HG02571 (cell line): ENCODE results near the gene HRH3.

Experiments used
- ATAC-seq: cut with Tn5 transposase; IDR thresholded peaks from one replicate; pipeline ENCODE4 v1.9.1; 2021; ENCODE audit warnings: mild to moderate bottlenecking, moderate library complexity; ENCODE audit not compliant: unreplicated experiment

Gene HRH3

GRCh38 chr20:62201173-62202082, 18.6 kb downstream of the HRH3 start:
- no peak for ATAC-seq

GRCh38 chr20:62200491-62201172, 19.4 kb downstream of the HRH3 start:
- no peak for ATAC-seq

DNA sequence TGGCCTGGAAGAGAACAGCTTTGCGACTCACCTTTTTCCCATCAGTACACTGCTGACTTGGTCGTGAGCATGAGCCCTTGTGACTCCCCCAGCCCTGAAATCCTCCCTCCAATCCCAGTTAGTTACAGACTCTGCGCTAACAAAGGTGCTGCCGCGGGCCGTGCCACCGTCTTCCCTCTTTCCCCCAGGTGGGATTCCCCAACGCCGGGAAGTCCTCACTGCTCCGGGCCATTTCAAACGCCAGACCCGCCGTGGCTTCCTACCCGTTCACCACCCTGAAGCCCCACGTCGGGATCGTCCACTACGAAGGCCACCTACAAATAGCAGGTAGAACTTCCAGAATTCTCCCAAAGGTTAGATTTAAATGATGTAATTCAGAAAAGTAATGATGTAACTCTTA, 21.1 kb downstream of the HRH3 start:
- no peak for ATAC-seq

- no peak for ATAC-seq
These were observed 21.6 kb downstream of the HRH3 start for GRCh38 chr20:62198496-62198895.

GRCh38 chr20:62197801-62198200, 22.3 kb downstream of the HRH3 start:
- no peak for ATAC-seq

DNA sequence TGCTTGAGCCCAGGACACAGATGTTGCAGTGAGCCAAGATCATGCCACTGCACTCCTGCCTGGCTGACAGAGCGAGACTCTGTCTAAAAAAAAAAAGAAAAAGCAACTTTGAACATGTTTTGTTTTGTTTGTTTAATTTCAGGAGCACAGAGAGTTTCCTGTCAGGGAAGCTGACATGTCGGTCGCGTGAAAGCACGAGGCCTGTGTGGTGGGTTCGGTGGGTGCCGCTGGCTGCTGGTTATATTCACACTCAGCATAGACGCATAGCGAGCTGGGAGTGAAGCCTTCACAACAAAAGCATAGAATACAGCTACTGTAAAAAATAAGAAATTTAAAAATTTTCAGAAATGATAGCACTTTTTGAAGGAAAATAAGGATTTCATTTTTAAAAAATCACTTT, 22.8 kb downstream of the HRH3 start:
- no peak for ATAC-seq

- ATAC-seq = no peak
These were observed 23.8 kb downstream of the HRH3 start for GRCh38 chr20:62196286-62196685.

DNA sequence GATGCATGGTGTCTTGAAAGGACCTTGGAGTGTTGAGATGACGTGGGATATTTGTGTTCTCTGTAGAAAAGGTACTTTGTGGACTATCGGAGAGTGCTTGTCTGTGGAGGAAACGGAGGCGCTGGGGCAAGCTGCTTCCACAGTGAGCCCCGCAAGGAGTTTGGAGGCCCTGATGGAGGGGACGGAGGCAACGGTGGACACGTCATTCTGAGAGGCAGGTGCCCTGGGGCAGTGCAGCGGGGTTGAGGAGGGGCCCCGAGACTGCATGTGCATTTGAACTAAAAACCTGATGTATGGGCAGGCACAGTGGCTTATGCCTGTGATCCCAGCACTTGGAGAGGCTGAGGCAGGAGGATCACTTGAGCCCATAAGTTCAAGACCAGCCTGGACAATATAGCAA, 24.3 kb downstream of the HRH3 start:
- ATAC-seq = no peak

GRCh38 chr20:62195075-62195405, 25.0 kb downstream of the HRH3 start:
- ATAC-seq = no peak

DNA sequence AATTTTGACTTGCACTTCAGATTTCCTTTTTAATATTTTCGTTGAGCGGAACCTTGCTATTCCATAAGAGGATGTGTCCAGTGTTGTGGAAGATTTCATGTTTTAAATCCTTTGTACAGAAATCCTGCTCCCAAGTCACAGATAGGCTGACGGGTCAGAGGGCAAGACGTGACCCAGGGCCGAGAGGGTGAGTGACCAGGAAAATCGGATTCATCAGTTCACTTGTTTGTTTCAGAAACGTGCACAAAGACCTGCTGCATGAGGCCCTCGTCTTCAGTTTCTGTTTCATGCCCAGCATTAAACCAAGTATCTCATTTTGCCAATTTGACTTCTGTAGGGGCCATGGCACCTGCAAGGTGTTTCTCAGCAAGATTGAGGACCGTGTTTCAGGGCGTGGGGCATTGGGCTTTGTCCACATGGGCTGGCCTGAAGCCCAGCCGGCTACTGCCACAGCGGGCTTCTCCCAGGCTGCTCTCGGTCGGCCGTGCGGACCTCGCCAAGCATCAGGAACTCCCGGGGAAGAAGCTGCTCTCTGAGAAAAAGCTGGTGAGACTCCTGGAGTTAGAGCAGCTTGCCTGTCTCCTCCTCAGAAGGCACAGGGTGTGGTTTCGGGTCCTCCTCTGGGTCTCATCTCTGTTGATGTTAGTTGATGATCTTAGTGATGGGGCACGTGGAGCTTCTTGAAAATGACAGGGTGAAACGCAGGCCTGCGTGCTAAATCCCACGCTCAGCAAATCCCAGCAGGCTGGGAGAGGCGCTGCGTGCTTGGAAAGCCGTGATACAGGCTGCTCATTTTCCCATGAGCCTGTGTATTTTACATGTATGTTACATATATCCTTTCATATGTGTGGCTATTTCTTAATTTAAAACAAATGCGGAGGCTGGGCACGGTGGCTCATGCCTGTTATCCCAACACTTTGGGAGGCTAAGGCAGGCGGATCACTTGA, 26.7 kb downstream of the HRH3 start:
- ATAC-seq = no peak

DNA sequence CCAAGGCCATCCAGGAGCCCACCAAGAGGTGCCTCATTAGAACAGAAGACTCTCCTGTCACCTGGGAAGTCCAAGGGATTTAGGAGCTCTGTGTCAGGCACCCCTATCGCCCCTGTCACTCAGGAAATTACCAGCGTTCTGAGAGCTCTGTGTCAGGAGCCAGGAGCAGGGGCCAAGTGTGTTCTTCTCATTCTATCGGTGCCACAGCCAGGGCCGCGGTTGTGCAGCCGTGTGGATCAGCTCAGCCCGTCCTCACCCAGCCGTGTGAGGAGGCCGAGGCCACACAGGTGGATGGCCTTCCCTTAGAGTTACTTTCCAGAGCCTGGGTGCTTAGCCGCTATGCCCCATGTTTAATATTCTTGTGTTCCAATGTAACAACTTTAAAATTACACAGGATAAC, 27.4 kb downstream of the HRH3 start:
- no peak for ATAC-seq

- ATAC-seq = no peak
These were observed 28.1 kb downstream of the HRH3 start for GRCh38 chr20:62191781-62192559.

DNA sequence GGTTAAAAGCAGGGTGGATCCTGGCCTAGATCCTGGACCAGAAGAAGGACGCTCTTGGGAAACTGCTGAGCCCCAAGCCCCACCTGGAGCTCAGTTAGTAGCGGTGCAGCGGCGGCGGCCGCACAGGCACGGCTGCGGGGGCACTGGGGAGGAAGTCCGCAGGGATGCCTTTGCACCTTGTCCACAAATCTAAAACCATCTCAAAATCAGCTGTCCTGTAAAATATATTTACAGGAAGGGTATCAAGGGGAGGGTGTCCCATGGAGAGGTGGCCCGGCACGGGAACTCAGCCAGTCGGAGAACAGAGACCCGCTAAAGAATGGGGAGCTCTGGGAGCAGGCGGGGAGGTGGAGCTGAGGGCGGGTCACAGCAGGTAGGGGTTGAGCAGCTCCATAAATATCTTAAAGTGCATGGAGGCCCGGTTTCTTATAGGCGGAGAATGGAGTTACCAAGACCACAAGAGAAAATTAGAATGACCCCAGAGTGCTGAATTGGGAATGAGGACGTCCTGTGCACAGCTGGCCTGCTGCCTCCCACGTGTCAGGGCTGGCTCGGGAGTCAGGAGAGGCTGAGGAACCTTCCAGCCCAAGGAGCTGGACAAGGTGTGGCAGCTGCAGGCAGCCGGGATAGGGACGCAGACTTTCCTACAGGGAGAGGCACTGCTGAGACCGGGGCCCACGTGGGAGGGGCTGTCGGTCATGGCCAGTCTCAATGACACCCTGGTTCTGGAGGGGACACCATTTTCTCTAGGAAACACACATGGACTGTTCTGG, 29.3 kb downstream of the HRH3 start:
- ATAC-seq = no peak

DNA sequence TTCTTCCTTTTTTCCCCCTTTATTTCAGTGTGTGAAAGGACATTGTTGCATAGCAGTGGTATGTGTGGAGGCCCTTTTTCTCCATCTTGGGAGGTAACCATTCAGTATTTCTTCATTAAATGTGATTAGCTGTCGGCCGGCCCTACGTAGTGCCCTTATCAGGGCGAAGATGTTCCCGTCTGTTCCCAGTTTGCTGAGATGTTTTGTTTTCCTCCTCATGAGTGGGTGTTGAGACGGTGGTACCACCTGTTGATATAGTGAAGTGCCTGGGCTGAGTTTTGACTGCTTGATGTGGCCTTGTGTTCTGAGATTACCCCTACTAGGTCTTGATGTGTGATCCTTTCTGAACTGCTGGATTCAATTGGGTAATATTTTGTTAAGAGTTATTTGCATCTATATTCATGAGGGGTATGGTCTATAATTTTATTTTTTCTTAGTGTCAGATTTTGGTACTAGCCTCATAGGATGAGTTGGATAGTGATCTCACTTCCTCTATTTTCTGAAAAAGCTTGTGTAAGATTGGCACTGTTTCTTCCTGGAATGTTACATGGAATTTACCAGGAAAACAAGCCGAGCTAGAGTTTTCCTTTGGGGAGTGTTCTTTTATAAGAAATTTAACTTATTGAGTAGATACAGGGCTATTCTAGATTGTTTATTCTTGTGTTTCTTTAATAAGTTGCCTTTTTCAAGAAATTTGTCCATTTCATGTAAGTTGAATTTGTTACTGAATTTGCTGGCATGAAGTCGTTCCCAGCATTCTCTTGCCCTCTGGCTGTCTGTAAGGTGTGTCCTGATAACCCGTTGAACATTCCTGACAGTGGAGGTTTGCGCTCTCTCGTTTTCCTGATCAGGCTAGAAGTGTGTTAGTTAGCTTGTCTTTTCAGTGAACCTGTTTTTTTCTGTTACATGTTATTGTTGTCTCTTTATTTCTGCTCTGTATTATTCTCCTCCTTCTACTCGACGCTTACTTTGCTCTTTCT, 32.9 kb downstream of the HRH3 start:
- ATAC-seq = no peak

DNA sequence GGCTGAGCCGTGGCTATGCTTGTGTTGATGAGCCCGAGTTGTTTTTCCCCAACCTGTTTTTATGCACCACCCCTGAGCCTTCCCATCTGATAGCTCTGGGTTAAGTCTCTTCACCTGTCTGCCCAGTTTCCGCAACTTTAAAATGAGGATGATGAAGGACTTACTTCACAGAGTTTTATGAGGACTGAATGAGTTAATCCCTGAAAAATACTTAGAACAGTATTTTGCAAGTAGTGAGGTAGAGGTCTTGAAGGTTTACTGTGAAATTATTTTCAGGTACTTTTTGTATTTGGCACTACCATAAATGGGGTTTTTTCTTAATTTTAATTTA, 34.0 kb downstream of the HRH3 start:
- ATAC-seq = no peak

GRCh38 chr20:62183426-62184142, 36.5 kb downstream of the HRH3 start:
- no peak for ATAC-seq

DNA sequence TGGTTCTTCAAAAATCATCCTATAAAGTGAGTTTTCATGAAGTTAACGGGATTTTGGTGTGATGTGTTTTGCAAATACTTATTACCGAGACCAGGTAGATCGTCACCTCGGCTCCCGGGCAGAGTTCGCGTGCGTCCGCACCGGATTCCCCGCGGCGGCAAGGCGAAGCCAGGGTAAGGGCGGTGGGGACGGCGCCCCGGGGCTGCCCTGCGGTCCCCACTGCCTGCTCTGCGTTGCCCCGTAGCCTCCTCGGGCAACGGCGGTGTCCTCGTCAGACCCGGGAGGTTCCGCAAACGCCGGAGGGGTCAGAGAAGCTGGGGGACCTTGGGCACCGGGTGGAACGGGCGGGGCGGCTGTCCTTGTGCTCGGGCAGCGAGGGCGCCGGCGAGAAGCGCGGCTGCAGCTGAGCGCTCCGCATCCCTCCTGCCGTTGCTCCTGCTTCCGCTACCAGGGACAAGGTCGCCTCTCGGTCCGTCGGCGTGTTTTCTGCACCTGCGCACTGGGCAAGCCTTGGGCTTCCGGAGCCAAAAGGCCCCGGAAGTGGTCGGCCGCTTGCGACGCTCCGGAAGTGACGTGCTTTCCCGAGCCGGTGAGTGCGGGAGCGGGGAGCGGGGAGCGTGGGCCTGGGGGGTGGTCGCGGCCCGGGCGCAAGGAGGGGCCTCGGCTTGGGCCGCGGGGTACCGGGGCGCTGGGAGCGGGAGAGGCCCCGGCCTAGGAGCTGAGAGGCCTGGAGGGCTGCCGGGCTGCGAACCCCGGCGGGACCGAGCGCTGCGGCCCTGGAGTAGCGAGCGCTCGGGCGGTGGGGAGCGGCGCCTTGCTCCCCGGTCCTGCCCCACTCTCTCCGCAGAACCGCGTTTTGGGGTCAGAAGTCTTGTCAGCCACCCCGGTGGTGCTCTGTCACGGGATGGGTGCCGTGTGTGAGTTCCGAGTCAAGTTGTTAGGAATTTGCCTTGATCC, 37.3 kb downstream of the HRH3 start, which contains the start of gene MTG2:
TSS of gene MTG2 (plus strand) at position 560 of the 957 bp plus-strand sequence. CDS start 10,393 bp downstream, outside the sequence.
- peak; percentile 89 for ATAC-seq
